ENCODE results near the gene RNPEPL1. TPM values are rescaled to one million over a fixed set of nuclear protein-coding genes. Genes with fewer than 3 reads are reported as not detected.

RNPEPL1 gene
- total RNA-seq, 4 donors from 2014 or later, result 85.0 to 175 (median 154) TPM

GRCh38 chr2:240579771-240580614, 11.7 kb downstream of the RNPEPL1 start:
- Histone ChIP-seq H3K36me3 (peaks cover 0 to 36% (median 0%) of the 10 kb centered on the region in 3 donors), H3K4me3 (no peak overlapping the region), H3K27ac (peak overlapping the region; percentile 34 to 59 (median 46)), H3K27me3 (no peaks in the 10 kb centered on the region), H3K9me3 (no peaks in the 10 kb centered on the region), H3K4me1 (peaks cover under 1 to 24% (median 6%) of the 10 kb centered on the region in 4 donors)
- peak; percentile 55 to 76 (median 64) for TF ChIP-seq CTCF (IDR thresholded peaks at IDR 0.05)
- TF ChIP-seq POLR2A (IDR thresholded peaks at IDR 0.05), result no peak
- DNase-seq, result peak; percentile 78 to 91 (median 88)

- Histone ChIP-seq H3K4me1 (peaks cover 7 to 32% (median 12%) of the 10 kb centered on the region in 4 donors), H3K36me3 (peaks cover 0 to 17% (median 0%) of the 10 kb centered on the region in 3 donors), H3K27ac (no peak overlapping the region), H3K4me3 (no peak overlapping the region), H3K9me3 (no peaks in the 10 kb centered on the region), H3K27me3 (no peaks in the 10 kb centered on the region)
- no peak for TF ChIP-seq CTCF (IDR thresholded peaks at IDR 0.05)
- TF ChIP-seq POLR2A (IDR thresholded peaks at IDR 0.05), result no peak
- no peak for DNase-seq
These were observed 13.5 kb downstream of the RNPEPL1 start for GRCh38 chr2:240581811-240582210.

- no peaks in the 10 kb centered on the region for H3K27me3 ChIP-seq
- no peak for DNase-seq
- H3K36me3 ChIP-seq, result peaks cover 0 to 8% (median 0%) of the 10 kb centered on the region in 3 donors
- no peak for TF ChIP-seq CTCF (IDR thresholded peaks at IDR 0.05)
- TF ChIP-seq POLR2A (IDR thresholded peaks at IDR 0.05), result no peak
- no peak overlapping the region for H3K4me3 ChIP-seq
- H3K27ac ChIP-seq, result no peak overlapping the region
- no peaks in the 10 kb centered on the region for H3K9me3 ChIP-seq
- peaks cover 14 to 38% (median 17%) of the 10 kb centered on the region in 4 donors for H3K4me1 ChIP-seq
These were observed 14.5 kb downstream of the RNPEPL1 start for GRCh38 chr2:240582781-240583180.

- no peak for DNase-seq
- Histone ChIP-seq H3K27ac (peak overlapping the region in 1 of 4 donors; percentile 99), H3K4me3 (no peak overlapping the region), H3K36me3 (no peaks in the 10 kb centered on the region), H3K9me3 (no peaks in the 10 kb centered on the region), H3K4me1 (peaks cover 15 to 46% (median 19%) of the 10 kb centered on the region in 4 donors), H3K27me3 (no peaks in the 10 kb centered on the region)
- TF ChIP-seq CTCF (IDR thresholded peaks at IDR 0.05), result no peak
- TF ChIP-seq POLR2A (IDR thresholded peaks at IDR 0.05), result no peak
These were observed 15.5 kb downstream of the RNPEPL1 start for GRCh38 chr2:240583774-240584173.

GRCh38 chr2:240584486-240585031, 16.3 kb downstream of the RNPEPL1 start:
- TF ChIP-seq CTCF (IDR thresholded peaks at IDR 0.05), result no peak
- TF ChIP-seq POLR2A (IDR thresholded peaks at IDR 0.05), result no peak
- Histone ChIP-seq H3K27me3 (no peaks in the 10 kb centered on the region), H3K4me1 (peaks cover 15 to 40% (median 18%) of the 10 kb centered on the region in 4 donors), H3K27ac (peak overlapping the region in 3 of 4 donors; percentile 82 to 99 (median 87)), H3K4me3 (peak overlapping the region in 3 of 4 donors; percentile 66 to 98 (median 76)), H3K9me3 (no peaks in the 10 kb centered on the region), H3K36me3 (peaks cover 0 to 3% (median 0%) of the 10 kb centered on the region in 3 donors)
- DNase-seq, result peak in 2 of 3 donors; percentile 35 to 46

Data from Peyer's patch (tissue), 4 donors.